CD4-positive, alpha-beta T cell treated with Interleukin-10 for 1 hour (primary cell): Measurements from ENCODE around the gene RAB8B.
A peak's percentile ranks its signal among the peaks of the same experiment; 100 is the strongest.

ENCODE experiments used
- DNase-seq: peaks from one replicate; pipeline ENCODE4 v3.0.0-alpha.2; 2020

RAB8B gene

GRCh38 chr15:63277038-63277892 lies 87.9 kb downstream of the RAB8B start, which contains the start of gene APH1B:
APH1B (plus strand) TSS chr15:63277605; CDS start chr15:63277624, 19 bp downstream.
- peak; percentile 88 for DNase-seq

- peak; percentile 4 for DNase-seq
These were observed 88.6 kb downstream of the RAB8B start for GRCh38 chr15:63277893-63278456.

- DNase-seq = peak; percentile 3
These were observed 93.7 kb downstream of the RAB8B start for GRCh38 chr15:63283126-63283525.

- no peak for DNase-seq
These were observed 94.9 kb downstream of the RAB8B start for GRCh38 chr15:63284335-63284734.

- DNase-seq = no peak
These were observed 97.7 kb downstream of the RAB8B start for GRCh38 chr15:63287109-63287508.

- no peak for DNase-seq
These were observed 98.9 kb downstream of the RAB8B start for GRCh38 chr15:63288342-63288741.

GRCh38 chr15:63288778-63289378 lies 99.5 kb downstream of the RAB8B start:
- peak; percentile 63 for DNase-seq

- DNase-seq = no peak
These were observed 102.1 kb downstream of the RAB8B start for GRCh38 chr15:63291507-63291906.

GRCh38 chr15:63292241-63292640 lies 102.8 kb downstream of the RAB8B start:
- DNase-seq = no peak

GRCh38 chr15:63292771-63293170 lies 103.4 kb downstream of the RAB8B start:
- no peak for DNase-seq

- DNase-seq = no peak
These were observed 105.0 kb downstream of the RAB8B start for GRCh38 chr15:63294359-63294758.

- DNase-seq = no peak
These were observed 105.9 kb downstream of the RAB8B start for GRCh38 chr15:63295341-63295740.

- DNase-seq = no peak
These were observed 106.8 kb downstream of the RAB8B start for GRCh38 chr15:63296195-63296594.

- DNase-seq = no peak
These were observed 110.7 kb downstream of the RAB8B start for GRCh38 chr15:63299943-63300575.

- DNase-seq = no peak
These were observed 111.7 kb downstream of the RAB8B start for GRCh38 chr15:63301088-63301487.

- no peak for DNase-seq
These were observed 115.9 kb downstream of the RAB8B start for GRCh38 chr15:63305260-63305659.

GRCh38 chr15:63306492-63307073 lies 117.2 kb downstream of the RAB8B start:
- no peak for DNase-seq

- DNase-seq = no peak
These were observed 119.1 kb downstream of the RAB8B start for GRCh38 chr15:63308491-63308890.

- no peak for DNase-seq
These were observed 119.5 kb downstream of the RAB8B start for GRCh38 chr15:63308947-63309346.

- DNase-seq = no peak
These were observed 121.2 kb downstream of the RAB8B start for GRCh38 chr15:63310646-63311045.

GRCh38 chr15:63312286-63312685 lies 122.9 kb downstream of the RAB8B start:
- DNase-seq = no peak

GRCh38 chr15:63313825-63314224 lies 124.4 kb downstream of the RAB8B start:
- DNase-seq = no peak

GRCh38 chr15:63314409-63314808 lies 125.0 kb downstream of the RAB8B start:
- DNase-seq = no peak
